Osteocyte (in vitro differentiated cells): ENCODE results near the gene TUT7. TPM values are rescaled to one million over a fixed set of nuclear protein-coding genes. Genes with fewer than 3 reads are reported as not detected.

Source experiments
- DNase-seq: peaks from one replicate; pipeline ENCODE4 v3.0.0; 2021; ENCODE audit warnings: mixed read lengths; ENCODE audit not compliant: unreplicated experiment; ENCODE audit errors: extremely low spot score
- H3K27ac Mint-ChIP-seq: one replicate; pipeline ENCODE4 v1.8.0; 2021; ENCODE audit warnings: mild to moderate bottlenecking, mixed read lengths; ENCODE audit not compliant: unreplicated experiment
- H3K27me3 Mint-ChIP-seq: one replicate; pipeline ENCODE4 v1.8.0; 2021; ENCODE audit warnings: mixed read lengths; ENCODE audit not compliant: unreplicated experiment
- H3K36me3 Mint-ChIP-seq: one replicate; pipeline ENCODE4 v1.8.0; 2021; ENCODE audit warnings: mixed read lengths; ENCODE audit not compliant: unreplicated experiment
- H3K4me1 Mint-ChIP-seq: one replicate; pipeline ENCODE4 v1.8.0; 2021; ENCODE audit warnings: mixed read lengths; ENCODE audit not compliant: unreplicated experiment
- H3K4me3 Mint-ChIP-seq: one replicate; pipeline ENCODE4 v1.8.0; 2021; ENCODE audit warnings: mild to moderate bottlenecking, moderate library complexity, mixed read lengths; ENCODE audit not compliant: unreplicated experiment
- H3K9me3 Mint-ChIP-seq: one replicate; pipeline ENCODE4 v1.8.0; 2021; ENCODE audit warnings: mixed read lengths; ENCODE audit not compliant: unreplicated experiment
- CTCF ChIP-seq: fragments of 200-600 bp; sonication (generic); IDR thresholded peaks from 2 replicates; pipeline ENCODE4 v1.5.0; 2021; ENCODE audit warnings: antibody characterized with exemption, mild to moderate bottlenecking, moderate library complexity
- total RNA-seq: library from RNA; stranded (reverse); gene quantifications from 2 replicates; pipeline ENCODE4 v1.2.1, GENCODE V29; 2021

The TUT7 gene
- total RNA-seq, 1 donor from 2014 or later = 24.8 TPM

- H3K9me3 Mint-ChIP-seq = no peaks in the 10 kb centered on the region
- no peak overlapping the region for H3K4me3 Mint-ChIP-seq
- TF ChIP-seq CTCF = no peak
- peaks cover 60% of the 10 kb centered on the region for H3K36me3 Mint-ChIP-seq
- H3K4me1 Mint-ChIP-seq = peaks cover 4% of the 10 kb centered on the region
- DNase-seq = no peak
- no peaks in the 10 kb centered on the region for H3K27me3 Mint-ChIP-seq
- H3K27ac Mint-ChIP-seq = no peak overlapping the region
These were observed 45.5 kb downstream of the TUT7 start for GRCh38 chr9:86308687-86309086.

- no peaks in the 10 kb centered on the region for H3K27me3 Mint-ChIP-seq
- no peak overlapping the region for H3K27ac Mint-ChIP-seq
- peaks cover 63% of the 10 kb centered on the region for H3K36me3 Mint-ChIP-seq
- no peak for TF ChIP-seq CTCF
- peaks cover 4% of the 10 kb centered on the region for H3K4me1 Mint-ChIP-seq
- no peak overlapping the region for H3K4me3 Mint-ChIP-seq
- H3K9me3 Mint-ChIP-seq = no peaks in the 10 kb centered on the region
- no peak for DNase-seq
These were observed 49.9 kb downstream of the TUT7 start for GRCh38 chr9:86304236-86304730.

GRCh38 chr9:86303316-86303975 lies 50.8 kb downstream of the TUT7 start:
- no peak for TF ChIP-seq CTCF

GRCh38 chr9:86301686-86302085 lies 52.5 kb downstream of the TUT7 start:
- no peak overlapping the region for H3K27ac Mint-ChIP-seq
- TF ChIP-seq CTCF = no peak
- DNase-seq = no peak
- no peaks in the 10 kb centered on the region for H3K27me3 Mint-ChIP-seq
- H3K4me1 Mint-ChIP-seq = peaks cover 4% of the 10 kb centered on the region
- H3K36me3 Mint-ChIP-seq = peaks cover 67% of the 10 kb centered on the region
- no peaks in the 10 kb centered on the region for H3K9me3 Mint-ChIP-seq
- H3K4me3 Mint-ChIP-seq = no peak overlapping the region

More at GRCh38 chr9:86303316-86303975, 50.8 kb downstream of the TUT7 start:
- no peak overlapping the region for H3K27ac Mint-ChIP-seq
- H3K36me3 Mint-ChIP-seq = peaks cover 65% of the 10 kb centered on the region
- H3K27me3 Mint-ChIP-seq = no peaks in the 10 kb centered on the region
- peaks cover 4% of the 10 kb centered on the region for H3K4me1 Mint-ChIP-seq
- no peaks in the 10 kb centered on the region for H3K9me3 Mint-ChIP-seq
- DNase-seq = no peak
- no peak overlapping the region for H3K4me3 Mint-ChIP-seq

GRCh38 chr9:86300701-86301100 lies 53.5 kb downstream of the TUT7 start:
- Mint-ChIP-seq H3K4me1 (peaks cover 4% of the 10 kb centered on the region), H3K27ac (no peak overlapping the region), H3K27me3 (no peaks in the 10 kb centered on the region), H3K9me3 (no peaks in the 10 kb centered on the region), H3K4me3 (no peak overlapping the region), H3K36me3 (peaks cover 62% of the 10 kb centered on the region)
- no peak for TF ChIP-seq CTCF
- DNase-seq = no peak
